Measurements from ENCODE around the gene BRAP. TPM values are rescaled to one million over a fixed set of nuclear protein-coding genes. Genes with fewer than 3 reads are reported as not detected.
"Not testable (repeated sequence)": the region's sequence is repeated elsewhere in the genome, so short reads cannot be mapped to it uniquely, and the experiment has no call there.

BRAP gene
- total and polyA plus RNA-seq, 2 donors, result 10.6 to 18.8 TPM

DNA sequence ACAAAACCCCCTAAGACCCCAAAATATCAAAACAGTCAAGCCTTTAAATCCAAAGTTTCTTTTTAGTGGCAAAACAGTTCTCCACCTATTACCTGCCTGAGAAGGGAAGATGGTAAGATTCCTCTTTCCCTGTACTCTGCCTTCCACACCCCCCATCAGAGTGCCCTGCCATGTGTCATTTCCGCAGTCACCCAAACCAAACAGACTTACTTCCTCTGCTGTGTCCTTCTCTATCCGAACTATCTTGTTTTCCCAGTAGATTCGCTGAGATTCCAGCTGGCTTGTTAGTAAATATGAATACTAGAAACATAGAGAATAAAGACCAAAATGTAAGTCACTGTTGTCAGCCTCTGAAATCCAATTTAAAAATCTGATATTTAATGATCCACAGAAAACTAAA, 30.4 kb downstream of the BRAP start:
- H3K4me3 ChIP-seq (ENCODE audit: low read depth, low read length), result no peak overlapping the region
- H3K36me3 ChIP-seq (ENCODE audit: insufficient read depth), result peaks cover 11% of the 10 kb centered on the region
- 94% methylated on average over 3 of the region's 3 CpGs for WGBS
- no peak overlapping the region for H3K27ac ChIP-seq (ENCODE audit: low read depth)
- DNase-seq (ENCODE audit: extremely low spot score), result no peak
- no peaks in the 10 kb centered on the region for H3K4me1 ChIP-seq (ENCODE audit: insufficient read depth)

DNA sequence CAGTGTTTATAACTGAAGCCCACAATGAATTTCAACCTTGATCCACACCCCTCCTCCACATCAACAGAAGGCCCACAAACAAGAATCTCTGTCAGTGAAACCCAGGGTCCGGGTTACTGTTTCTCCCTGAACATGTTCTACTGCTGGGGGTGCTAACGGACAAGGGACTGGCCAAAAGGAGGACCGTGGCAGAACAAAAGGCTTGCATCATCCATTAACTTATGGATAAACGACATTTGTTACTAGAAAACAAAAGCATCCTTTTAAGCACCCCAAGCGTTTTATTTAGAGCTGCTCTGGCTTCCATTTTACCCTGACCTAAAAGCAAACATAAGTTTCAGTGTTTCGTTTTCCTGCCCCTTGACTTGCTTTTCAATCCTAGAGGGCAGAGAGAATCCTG, 32.2 kb downstream of the BRAP start:
- no peak overlapping the region for H3K4me3 ChIP-seq (ENCODE audit: low read depth, low read length)
- H3K36me3 ChIP-seq (ENCODE audit: insufficient read depth), result peaks cover 9% of the 10 kb centered on the region
- WGBS, result 88% methylated on average over 6 of the region's 6 CpGs
- H3K27ac ChIP-seq (ENCODE audit: low read depth), result no peak overlapping the region
- DNase-seq (ENCODE audit: extremely low spot score), result no peak
- no peaks in the 10 kb centered on the region for H3K4me1 ChIP-seq (ENCODE audit: insufficient read depth)

DNA sequence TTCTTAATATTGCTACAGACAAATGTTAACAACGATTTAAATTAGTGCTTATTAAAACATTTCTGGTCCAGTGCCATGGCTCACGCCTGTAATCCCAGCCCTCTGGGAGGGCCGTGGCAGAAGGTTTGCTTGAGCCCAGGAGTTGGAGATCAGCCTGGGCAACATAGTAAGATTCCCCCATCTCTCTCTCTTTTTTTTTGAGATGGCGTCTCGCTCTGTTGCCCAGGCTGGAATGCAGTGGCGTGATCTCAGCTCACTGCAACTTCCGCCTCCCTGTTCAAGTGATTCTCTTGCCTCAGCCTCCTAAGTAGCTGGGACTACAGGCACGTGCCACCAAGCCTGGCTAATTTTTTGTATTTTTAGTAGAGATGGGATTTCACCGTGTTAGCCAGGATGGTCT, 33.2 kb downstream of the BRAP start:
- H3K4me3 ChIP-seq (ENCODE audit: low read depth, low read length); DNase-seq (ENCODE audit: extremely low spot score); H3K4me1 ChIP-seq (ENCODE audit: insufficient read depth); H3K27ac ChIP-seq (ENCODE audit: low read depth): not testable (repeated sequence)
- 91% methylated on average over 9 of the region's 9 CpGs for WGBS
- peaks cover 10% of the 10 kb centered on the region for H3K36me3 ChIP-seq (ENCODE audit: insufficient read depth)

DNA sequence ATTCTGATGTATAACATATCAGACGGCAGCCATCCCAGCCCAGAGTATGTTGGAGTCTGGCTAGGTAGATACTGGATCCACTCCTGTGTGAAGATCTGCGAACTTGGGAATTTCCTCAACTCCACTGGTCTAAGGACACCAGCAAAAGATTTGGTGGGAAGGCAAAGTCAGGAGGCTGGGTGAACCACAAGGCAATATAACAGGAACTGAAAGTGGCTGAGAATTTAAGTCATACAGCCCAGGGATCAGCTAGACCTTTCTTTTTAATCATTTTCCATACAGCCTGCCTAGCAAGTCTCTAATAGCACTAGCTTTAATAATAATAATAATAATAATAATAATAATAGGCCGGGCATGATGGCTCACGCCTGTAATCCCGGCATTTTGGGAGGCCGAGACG, 34.8 kb downstream of the BRAP start:
- Histone ChIP-seq H3K27ac (ENCODE audit: low read depth) (no peak overlapping the region), H3K36me3 (ENCODE audit: insufficient read depth) (peaks cover 8% of the 10 kb centered on the region), H3K4me3 (ENCODE audit: low read depth, low read length) (no peak overlapping the region), H3K4me1 (ENCODE audit: insufficient read depth) (no peaks in the 10 kb centered on the region)
- WGBS, result 94% methylated on average over 7 of the region's 7 CpGs
- no peak for DNase-seq (ENCODE audit: extremely low spot score)

DNA sequence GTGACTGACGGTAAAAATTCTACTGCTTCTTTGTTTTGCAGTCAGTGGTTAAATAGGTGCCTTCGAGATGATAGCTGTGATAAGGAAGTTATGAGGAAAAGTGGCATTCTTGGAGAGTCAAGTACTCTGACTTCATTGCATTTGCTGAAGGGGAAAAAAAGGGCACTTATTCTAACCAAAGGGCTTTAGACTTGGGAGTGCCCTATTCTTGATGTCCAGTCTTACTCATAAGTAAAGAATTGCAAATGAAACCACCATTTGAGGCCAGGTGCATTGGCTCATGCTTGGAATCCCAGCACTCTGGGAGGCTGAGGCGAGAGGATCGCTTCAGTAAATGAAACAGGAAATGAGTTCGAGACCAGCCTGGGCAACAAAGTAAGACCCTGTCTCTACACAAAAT, 40.3 kb downstream of the BRAP start:
- Histone ChIP-seq H3K27ac (ENCODE audit: low read depth) (no peak overlapping the region), H3K4me3 (ENCODE audit: low read depth, low read length) (no peak overlapping the region), H3K4me1 (ENCODE audit: insufficient read depth) (no peaks in the 10 kb centered on the region), H3K36me3 (ENCODE audit: insufficient read depth) (peaks cover 4% of the 10 kb centered on the region)
- no peak for DNase-seq (ENCODE audit: extremely low spot score)
- WGBS, result 90% methylated on average over 5 of the region's 5 CpGs

DNA sequence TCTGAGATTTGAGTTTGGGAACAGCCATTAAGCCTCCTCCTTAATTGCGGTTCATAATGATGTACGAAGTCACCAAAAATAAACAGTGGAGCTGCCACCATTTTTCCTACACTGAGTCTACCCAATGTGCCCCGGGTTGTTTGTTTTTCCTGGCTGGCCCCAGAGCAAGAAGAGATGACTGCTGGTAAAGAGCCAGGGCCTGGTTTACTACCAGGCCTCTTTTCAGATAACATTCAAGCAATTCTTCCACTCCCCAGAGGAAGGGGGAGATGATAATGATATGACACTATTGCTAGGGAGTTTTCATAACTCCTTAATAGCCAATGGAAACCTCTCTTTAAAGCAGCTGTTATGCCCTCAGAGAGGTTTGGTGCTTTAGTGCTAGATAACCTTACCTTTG, 42.3 kb downstream of the BRAP start:
- Histone ChIP-seq H3K36me3 (ENCODE audit: insufficient read depth) (peaks cover 1% of the 10 kb centered on the region), H3K27ac (ENCODE audit: low read depth) (peak overlapping the region; percentile 54), H3K4me3 (ENCODE audit: low read depth, low read length) (no peak overlapping the region), H3K4me1 (ENCODE audit: insufficient read depth) (no peaks in the 10 kb centered on the region)
- WGBS, result 33% methylated on average over 3 of the region's 3 CpGs
- peak; percentile 21 for DNase-seq (ENCODE audit: extremely low spot score)

GRCh38 chr12:111642681-111643426, 42.9 kb downstream of the BRAP start:
- H3K27ac ChIP-seq (ENCODE audit: low read depth), result no peak overlapping the region
- DNase-seq (ENCODE audit: extremely low spot score), result peak; percentile 32
- no peak overlapping the region for H3K4me3 ChIP-seq (ENCODE audit: low read depth, low read length)
- H3K36me3 ChIP-seq (ENCODE audit: insufficient read depth), result peaks cover 1% of the 10 kb centered on the region
- no peaks in the 10 kb centered on the region for H3K4me1 ChIP-seq (ENCODE audit: insufficient read depth)
- WGBS, result 29% methylated on average over 4 of the region's 4 CpGs

DNA sequence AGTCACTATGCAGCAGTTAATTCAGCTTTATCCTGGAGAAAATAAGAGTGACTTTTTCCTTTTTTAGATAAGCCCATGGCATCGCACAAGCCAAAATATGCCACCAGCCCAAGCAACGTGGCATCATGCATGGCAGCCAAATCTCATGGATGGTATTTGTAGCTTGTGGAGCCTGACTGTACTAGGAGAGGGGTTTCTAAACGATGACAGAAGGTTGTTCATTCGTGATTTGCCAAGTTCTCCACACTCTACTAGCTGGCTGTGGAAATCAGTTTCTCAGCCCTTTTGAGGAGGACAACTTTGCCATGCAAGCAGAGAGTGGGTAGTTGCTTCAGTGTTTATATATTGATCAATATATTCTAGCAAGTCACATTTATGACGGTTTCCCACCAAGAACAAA, 45.2 kb downstream of the BRAP start:
- no peaks in the 10 kb centered on the region for H3K36me3 ChIP-seq (ENCODE audit: insufficient read depth)
- H3K27ac ChIP-seq (ENCODE audit: low read depth), result no peak overlapping the region
- no peak for DNase-seq (ENCODE audit: extremely low spot score)
- WGBS, result 88% methylated on average over 5 of the region's 5 CpGs
- H3K4me1 ChIP-seq (ENCODE audit: insufficient read depth), result no peaks in the 10 kb centered on the region
- H3K4me3 ChIP-seq (ENCODE audit: low read depth, low read length), result no peak overlapping the region

DNA sequence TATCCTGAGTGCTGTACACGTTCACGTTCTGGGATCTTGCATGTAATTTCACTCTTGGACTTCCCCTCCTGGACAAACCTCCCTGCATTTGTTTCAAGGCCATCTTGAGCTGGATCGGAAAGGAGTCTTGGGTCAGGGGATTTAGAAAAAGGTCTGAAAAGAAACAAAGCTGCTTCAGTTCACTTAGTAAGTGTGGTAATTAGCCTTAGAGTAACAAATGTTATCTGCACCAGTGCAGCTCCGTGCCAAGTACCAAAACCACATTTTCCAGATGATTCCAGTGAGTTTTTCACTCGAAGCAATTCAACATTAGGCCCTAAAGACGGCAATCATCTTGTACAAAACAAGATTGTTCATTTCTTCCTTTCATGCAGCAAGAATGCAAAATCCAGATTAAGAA, 47.2 kb downstream of the BRAP start:
- H3K36me3 ChIP-seq (ENCODE audit: insufficient read depth), result no peaks in the 10 kb centered on the region
- no peak overlapping the region for H3K27ac ChIP-seq (ENCODE audit: low read depth)
- no peak overlapping the region for H3K4me3 ChIP-seq (ENCODE audit: low read depth, low read length)
- no peak for DNase-seq (ENCODE audit: extremely low spot score)
- no peaks in the 10 kb centered on the region for H3K4me1 ChIP-seq (ENCODE audit: insufficient read depth)
- 61% methylated on average over 6 of the region's 6 CpGs for WGBS

- peak; percentile 83 for DNase-seq (ENCODE audit: extremely low spot score)
- 16% methylated on average over 19 of the region's 19 CpGs for WGBS
- H3K4me3 ChIP-seq (ENCODE audit: low read depth, low read length), result no peak overlapping the region
- peak overlapping the region; percentile 62 for H3K27ac ChIP-seq (ENCODE audit: low read depth)
- H3K36me3 ChIP-seq (ENCODE audit: insufficient read depth), result no peaks in the 10 kb centered on the region
- no peaks in the 10 kb centered on the region for H3K4me1 ChIP-seq (ENCODE audit: insufficient read depth)
Measured at GRCh38 chr12:111636209-111636945, 49.4 kb downstream of the BRAP start.

GRCh38 chr12:111635524-111635923, 50.2 kb downstream of the BRAP start:
- 57% methylated on average over 8 of the region's 8 CpGs for WGBS
- H3K4me3 ChIP-seq (ENCODE audit: low read depth, low read length), result no peak overlapping the region
- no peak for DNase-seq (ENCODE audit: extremely low spot score)
- H3K27ac ChIP-seq (ENCODE audit: low read depth), result no peak overlapping the region
- no peaks in the 10 kb centered on the region for H3K4me1 ChIP-seq (ENCODE audit: insufficient read depth)
- H3K36me3 ChIP-seq (ENCODE audit: insufficient read depth), result no peaks in the 10 kb centered on the region

DNA sequence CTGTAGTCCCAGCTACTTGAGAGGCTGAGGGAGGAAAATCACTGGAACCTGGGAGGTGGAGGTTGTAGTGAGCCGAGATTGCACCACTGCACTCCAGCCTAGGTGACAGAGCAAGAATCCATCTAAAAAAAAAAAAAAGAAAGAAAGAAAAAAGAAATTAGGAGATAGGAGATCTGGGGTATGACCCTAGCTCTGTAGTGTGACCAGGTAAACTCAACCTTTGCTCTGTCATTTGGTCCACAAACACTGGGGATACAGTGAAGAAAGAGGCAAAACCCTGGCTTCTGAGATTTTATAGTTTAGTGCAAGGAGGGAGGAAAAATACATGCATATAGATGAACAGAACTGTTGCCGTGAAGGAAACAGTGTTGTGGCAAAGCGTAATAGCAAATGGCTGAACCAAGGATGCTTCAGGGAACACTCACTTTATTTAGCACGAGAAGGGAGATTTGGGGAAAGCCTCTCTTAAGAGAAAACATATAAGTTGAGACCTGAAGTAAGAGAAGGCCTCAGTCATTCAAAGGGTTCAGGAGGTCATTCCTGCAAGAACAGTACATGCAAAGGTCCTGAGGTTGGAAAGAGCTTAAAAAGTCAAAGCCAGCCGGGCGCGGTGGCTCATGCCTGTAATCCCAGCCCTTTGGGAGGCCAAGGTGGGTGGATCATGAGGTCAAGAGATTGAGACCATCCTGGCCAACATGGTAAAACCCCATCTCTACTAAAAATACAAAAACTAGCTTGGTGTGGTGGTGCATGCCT, 57.1 kb downstream of the BRAP start:
- WGBS, result 94% methylated on average over 7 of the region's 7 CpGs
- Histone ChIP-seq H3K27ac (ENCODE audit: low read depth) (no peak overlapping the region), H3K4me1 (ENCODE audit: insufficient read depth) (no peaks in the 10 kb centered on the region), H3K36me3 (ENCODE audit: insufficient read depth) (no peaks in the 10 kb centered on the region), H3K4me3 (ENCODE audit: low read depth, low read length) (no peak overlapping the region)
- no peak for DNase-seq (ENCODE audit: extremely low spot score)

- no peaks in the 10 kb centered on the region for H3K4me1 ChIP-seq (ENCODE audit: insufficient read depth)
- WGBS, result 96% methylated on average over 6 of the region's 6 CpGs
- H3K36me3 ChIP-seq (ENCODE audit: insufficient read depth), result no peaks in the 10 kb centered on the region
- no peak overlapping the region for H3K27ac ChIP-seq (ENCODE audit: low read depth)
- no peak overlapping the region for H3K4me3 ChIP-seq (ENCODE audit: low read depth, low read length)
- no peak for DNase-seq (ENCODE audit: extremely low spot score)
Measured at GRCh38 chr12:111626230-111626629, 59.5 kb downstream of the BRAP start.

DNA sequence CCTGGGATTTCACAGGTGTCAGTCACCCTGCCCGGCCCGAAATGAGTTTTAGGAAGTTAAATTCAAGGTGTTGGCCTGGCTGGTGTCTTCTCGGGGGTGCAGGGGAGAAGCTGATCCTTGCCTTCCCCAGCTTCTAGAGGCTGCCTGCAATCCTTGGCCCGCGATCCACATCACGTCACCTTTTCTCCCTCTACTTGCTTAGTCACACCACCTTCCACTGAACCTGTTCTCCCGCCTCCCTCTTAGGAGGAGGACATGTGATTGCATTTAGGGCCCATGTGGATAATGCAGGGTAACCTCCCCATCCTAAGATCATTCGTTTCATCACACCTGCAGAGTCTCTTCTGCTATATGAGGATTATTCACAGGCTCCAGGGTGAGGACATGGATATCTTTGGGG, 61.2 kb downstream of the BRAP start:
- DNase-seq (ENCODE audit: extremely low spot score), result no peak
- Histone ChIP-seq H3K4me1 (ENCODE audit: insufficient read depth) (no peaks in the 10 kb centered on the region), H3K36me3 (ENCODE audit: insufficient read depth) (no peaks in the 10 kb centered on the region), H3K4me3 (ENCODE audit: low read depth, low read length) (no peak overlapping the region), H3K27ac (ENCODE audit: low read depth) (no peak overlapping the region)
- 87% methylated on average over 8 of the region's 8 CpGs for WGBS
